HG03432 (cell line): ENCODE data around the gene GOLGA5.
"Not testable (repeated sequence)": the region's sequence is repeated elsewhere in the genome, so short reads cannot be mapped to it uniquely, and the experiment has no call there.

Experiments
- ATAC-seq: cut with Tn5 transposase; IDR thresholded peaks from one replicate; pipeline ENCODE4 v1.9.1; 2021; ENCODE audit warnings: mild to moderate bottlenecking, moderate library complexity; ENCODE audit not compliant: unreplicated experiment

The GOLGA5 gene

DNA sequence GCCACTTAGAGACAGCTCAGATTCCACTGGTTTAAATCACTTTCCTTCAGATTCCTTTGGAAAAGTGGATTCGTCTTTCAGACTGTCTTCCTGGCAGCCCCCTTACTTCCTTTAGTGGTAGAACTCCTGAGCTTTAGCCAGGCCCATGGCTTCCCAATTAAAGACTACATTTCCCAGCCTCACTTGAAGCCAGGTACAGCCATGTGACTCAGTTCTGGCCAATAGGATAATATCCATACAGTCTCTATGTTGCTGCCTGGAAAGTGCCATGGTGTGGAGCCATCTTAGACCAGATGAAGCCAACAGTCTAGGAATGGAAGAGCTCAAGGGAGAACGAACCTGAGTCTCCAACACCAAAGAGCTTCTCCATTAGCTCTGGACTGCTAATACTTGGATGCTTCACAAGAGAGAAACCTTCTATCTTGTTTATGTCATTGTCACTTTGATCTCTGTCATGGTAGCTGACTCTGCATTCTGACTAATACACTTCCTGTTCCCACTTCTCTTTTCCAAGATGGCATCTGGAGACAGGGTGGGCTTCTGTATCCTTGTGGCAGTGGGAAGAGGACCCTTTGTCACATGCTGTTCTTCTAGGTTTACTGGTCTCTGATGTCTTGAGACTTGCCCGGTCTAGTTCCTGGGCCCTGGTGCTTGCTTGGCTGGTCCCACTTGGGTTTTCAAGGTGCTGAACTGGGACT is 15.1 kb upstream of the GOLGA5 start:
- not testable (repeated sequence) for ATAC-seq

DNA sequence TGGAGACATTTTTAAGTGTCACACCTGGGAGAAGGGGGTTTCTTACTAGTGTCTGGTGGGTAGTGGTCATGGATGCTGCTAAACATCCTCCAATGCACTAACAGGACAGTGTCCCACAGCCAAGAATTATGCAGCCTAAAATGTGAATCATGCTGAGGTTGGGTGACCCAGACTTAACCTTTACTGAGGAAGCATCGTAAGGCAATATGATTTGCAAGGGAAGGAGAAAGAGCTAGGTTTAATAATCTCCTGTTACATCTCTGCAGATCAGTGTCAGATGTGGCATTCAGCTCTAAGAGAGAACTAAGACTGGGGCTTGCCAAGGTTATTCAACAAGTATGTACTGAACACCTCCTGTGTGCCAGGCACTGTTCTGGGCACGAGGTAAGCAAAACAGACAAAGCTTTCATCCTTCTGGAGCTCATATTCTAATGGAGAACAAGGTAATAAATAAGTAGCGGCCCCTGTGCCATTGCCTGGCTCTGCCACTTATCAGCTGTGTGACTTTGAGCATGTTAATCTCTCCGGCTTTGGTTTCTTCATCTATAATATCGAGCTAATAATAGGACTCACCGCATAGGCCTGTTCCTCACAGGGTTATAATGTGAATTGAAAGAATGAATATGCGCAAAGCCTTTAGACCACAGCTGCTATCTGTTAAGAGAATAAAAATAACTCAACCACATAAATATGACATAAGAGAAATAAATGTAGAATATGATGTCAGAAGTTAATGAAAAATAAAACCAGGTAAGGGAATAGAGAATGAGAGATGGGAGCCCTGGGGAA is 13.5 kb upstream of the GOLGA5 start:
- no peak for ATAC-seq

DNA sequence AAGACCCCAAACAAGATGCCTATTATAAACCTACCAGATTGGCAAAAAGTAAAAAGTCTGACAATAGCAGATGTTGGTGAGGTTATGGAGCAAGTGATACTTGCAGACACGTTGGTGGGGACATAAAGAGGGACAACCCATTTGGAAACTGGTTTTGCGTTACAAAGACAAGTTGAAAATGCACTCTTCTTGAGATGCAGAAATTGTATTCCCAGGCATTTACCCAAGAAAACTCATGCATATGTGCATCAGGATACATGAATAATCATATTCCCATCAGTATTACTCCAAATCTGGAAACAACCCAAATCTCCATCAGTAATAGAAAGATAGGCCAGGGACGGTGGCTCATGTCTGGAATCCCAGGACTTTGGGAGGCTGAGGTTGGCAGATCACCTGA is 12.8 kb upstream of the GOLGA5 start:
- no peak for ATAC-seq

DNA sequence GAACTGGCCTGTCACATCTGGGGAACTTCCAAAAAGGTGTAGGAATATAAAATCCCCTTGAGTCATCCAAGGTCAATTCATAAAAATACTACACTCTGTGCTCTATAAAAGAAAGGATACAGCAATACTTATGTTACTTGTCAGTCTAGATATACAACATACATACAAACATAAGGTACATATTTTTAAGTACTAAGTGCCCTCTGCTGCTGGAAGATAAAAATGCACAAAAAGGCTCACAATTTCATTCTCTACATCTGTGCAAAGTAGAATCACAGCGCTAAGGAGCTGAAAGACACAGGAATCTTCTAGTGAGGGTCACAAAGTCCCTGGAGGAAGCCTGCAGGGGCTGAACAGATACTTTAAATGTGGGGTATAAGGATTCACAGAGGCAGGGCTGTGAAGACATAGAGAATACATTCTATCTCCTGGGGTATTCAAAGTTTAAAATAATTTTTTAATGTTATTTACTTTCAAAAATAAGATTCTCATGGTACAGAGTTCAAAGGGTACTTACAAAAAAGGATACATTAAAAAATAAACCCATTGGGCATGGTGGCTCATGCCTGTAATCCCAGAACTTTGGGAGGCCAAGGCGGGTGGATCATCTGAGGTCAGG is 10.2 kb upstream of the GOLGA5 start:
- peak; percentile 64 for ATAC-seq

DNA sequence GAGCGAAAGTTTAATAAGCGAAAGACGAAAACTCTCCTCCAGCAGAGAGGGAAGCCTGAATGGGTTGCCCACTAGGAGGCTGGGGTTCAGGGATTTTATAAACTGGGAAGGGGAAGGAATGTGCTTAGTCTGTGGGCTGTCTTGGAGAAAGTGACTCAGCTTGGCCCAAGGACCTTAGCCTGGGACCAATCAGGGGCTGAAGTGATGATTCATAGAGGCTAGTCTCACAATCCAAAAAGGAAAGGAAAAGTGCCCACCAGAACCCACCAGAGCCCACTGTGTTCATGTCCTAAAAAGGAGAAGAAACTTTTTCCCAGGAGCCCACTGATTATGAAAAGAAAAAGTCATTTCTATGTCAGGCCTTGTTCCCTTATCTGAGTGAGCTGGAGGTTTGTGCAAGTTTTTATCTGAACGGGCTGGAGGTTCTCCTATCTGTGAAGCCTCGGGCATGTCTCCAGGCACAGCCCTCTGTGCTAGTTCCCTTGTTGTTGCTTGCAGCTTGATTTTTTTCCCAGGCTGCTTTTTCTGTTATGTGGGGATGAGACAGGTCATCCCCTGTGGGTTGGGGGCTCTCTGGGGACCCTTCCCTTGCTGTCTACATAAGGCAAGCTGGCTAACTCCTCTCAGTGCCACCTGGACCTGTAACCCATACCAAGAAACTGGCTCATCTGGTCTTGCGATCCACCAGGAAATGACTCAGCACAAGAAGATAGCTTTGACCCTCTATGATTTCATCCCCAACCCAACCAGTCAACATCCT is 8.3 kb upstream of the GOLGA5 start:
- no peak for ATAC-seq

DNA sequence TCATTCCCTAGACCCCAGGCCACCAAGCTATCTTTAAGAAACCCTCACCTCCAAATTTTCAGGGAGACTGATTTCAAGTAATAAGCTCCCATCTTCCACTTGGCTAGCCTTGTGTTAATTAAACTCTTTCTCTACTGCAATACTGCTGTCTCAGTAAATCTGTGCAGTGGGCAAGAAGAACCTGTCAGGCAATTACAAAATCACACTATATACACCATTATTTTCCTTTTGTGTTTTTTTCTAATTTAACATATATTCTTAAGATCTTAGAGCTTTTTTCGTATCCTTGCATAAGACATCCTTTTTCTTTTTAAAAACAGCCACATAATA is 7.7 kb upstream of the GOLGA5 start:
- no peak for ATAC-seq

DNA sequence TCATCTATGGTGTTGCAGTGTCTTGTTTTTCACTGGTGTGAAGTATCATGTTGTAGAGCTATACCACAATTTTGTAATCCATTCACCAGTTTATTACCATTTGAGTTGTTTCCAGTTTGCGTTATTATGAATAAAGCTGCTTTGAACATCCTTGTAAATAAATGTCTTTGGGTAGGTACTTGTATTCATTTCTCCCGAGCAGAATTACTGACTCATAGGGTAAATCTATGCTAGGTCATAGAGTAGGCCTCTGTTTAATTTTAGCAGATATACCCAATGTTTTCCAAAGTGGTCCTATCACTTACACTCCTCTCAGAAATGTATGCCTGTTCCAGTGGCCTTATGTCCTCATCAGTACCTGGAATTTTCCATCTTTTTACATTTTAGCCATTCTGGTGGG is 6.6 kb upstream of the GOLGA5 start:
- ATAC-seq = no peak

DNA sequence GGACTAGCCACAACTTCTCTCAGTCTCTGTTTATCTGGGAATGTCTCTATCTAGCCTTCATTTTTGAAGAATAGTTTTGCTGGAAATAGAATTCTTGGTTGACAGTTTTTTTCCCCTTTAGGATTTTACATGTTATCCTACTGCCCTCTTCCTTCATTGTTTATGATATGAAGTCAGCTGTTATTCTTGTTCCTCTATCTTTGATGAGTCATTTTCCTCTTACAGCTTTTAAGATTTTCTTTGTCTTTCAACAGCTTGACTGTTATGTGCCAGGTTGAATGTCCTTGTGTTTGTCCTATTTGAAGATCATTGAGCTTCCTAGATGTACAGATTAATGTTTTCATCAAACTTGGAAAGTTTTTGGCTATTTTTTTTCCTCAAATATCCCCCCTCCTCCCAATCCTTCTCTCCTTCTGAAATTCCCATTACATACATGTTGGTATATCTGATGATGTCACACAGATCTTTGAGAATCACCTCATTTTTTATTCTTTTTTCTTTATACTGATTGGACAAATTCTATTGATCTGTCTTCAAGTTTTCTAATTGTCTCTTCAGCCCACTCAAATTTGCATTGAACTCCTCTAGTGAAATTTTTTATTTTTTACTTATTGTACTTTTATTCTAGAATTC is 4.5 kb upstream of the GOLGA5 start:
- ATAC-seq = no peak

DNA sequence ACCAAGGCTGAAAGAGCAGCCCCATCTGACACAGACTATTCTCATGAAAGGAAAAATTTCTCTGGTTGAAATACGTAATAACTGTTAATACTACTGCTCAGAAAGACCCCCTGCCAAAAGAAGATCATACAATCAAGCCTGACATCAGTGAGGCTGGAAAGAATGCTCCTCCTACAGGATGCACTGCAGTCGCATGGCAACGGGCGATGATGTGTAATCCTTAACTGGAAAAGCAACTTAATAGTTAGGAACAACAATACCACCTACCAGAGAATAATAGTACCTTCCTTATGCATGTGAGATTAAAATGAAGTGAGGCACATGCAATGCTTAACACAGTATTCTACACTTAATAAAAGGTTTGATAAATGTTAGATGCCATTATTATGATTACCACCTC is 1.2 kb upstream of the GOLGA5 start:
- ATAC-seq = no peak

DNA sequence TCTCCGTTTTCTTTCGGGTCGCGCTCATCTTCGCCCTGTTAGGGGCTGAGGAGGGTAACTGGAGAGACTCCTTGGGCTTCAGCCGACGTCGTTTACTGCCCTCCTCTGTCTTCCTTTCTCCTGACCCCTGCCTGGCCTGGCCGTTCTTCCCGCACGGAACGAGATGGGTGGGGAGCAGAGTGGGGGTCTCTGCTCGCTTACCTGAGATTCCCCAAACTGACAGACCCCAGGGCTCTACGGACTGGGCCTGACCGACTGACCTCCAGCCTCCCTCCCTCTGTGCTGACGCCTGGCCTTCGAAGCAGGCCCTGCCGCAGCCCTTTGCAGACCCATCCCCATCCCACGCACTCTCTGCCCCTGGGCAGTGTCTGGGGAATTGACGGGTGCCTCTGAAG is 439 bp downstream of the GOLGA5 start:
- peak; percentile 16 for ATAC-seq

DNA sequence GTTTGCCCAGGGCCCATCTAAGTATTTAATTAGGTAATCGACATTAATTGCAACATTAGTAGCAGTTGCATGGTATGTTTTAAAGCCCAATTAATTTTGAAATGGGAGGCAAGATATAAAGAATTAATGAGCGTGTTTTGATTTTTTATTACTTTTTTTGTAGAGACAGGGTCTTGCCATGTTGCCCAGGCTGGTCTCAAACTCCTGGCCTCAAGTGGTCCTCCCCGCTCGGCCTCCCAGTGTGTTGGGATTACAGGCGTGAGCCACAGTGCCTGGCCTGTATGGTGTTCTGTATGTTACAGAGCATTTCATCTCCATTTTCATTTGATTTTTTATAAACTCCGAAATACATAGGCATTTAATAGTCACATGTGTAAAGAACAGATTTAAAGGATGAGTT is 856 bp downstream of the GOLGA5 start:
- no peak for ATAC-seq

DNA sequence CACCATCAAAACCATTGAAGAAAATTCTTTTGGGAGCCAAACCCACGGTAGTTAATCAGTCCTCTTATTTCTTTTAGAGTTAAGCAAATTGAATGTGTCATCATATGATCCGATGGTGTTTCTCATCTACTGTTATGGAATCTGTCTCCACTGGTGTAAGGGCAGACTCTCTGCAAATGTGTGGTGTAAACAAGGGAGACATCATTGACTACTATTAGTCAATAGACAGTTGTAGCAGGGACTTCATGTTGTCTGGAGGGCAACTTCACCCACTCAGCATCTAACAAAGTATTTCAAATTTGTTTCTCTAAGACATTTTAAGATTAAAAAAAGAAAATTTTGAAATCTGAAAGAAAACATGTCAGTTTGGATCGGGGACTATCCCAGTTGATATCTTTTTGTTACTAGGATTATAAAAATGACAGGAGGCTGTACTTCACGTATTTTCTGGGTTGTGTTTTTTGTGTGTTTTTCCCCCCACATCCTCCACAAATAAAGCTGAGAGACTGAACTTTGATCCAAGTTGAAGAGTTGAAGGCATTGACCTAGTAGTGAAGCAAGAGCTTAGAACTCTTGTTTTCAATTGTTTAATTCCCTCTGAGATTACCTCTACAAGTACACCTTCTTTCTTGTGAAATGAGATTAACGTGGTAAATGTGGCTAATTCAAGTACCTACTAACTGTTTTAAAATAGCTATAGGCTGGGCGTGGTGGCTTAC is 4.0 kb downstream of the GOLGA5 start:
- no peak for ATAC-seq

DNA sequence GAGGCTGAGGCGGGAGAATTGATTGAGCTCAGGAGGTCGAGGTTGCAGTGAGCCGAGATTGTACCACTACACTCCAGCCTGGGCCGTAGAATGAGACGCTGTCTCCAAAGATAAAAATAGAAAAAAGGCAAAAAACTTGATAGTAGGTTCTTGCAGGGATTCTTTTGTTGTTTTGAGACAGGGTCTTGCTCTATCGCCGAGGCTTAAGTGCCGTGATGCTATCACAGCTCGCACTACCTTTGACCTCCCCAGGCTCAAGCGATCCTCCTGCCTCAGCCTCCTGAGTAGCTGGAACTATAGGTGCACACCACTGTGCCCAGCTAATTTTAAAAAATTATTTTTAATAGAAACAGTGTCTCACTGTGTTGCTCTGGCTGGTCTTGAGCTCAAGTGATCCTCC is 4.7 kb downstream of the GOLGA5 start:
- no peak for ATAC-seq

DNA sequence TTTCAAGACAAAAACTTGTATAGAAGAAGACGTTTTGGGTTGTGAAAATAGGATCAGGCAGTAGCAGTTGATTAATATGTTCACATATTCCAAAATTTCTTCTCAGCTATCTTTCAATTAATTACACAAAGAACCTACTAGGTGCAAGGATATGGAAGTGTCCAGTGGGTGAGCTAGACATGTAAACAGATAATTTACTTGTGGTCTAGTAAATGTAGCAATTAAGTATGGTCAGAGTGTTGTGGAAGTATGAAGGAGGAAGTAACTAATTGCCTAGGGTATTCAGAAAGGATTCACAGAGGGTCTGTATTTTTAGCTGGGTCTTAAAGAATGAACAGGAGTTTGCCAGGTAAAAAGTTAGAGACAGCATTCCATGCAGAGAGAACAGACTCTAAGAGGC is 5.9 kb downstream of the GOLGA5 start:
- ATAC-seq = no peak

DNA sequence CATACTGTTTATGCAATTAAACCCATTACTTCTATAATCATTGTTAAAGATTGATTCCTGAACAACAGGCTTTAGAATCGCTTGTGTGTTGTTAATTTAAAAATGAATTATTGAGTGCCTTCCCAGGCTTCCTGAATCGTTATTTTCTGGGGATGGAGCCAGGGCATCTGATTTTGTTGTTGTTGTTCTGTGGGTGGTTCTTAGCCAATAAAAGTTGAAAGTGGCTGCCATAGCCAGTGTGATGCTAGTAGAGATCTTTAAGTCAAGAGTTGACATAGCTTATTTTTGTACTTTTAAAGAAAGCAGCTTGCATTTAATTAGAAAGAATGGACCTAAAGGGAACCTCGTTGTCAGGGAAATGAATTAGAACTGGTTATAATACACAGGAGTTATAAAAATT is 6.4 kb downstream of the GOLGA5 start:
- no peak for ATAC-seq

DNA sequence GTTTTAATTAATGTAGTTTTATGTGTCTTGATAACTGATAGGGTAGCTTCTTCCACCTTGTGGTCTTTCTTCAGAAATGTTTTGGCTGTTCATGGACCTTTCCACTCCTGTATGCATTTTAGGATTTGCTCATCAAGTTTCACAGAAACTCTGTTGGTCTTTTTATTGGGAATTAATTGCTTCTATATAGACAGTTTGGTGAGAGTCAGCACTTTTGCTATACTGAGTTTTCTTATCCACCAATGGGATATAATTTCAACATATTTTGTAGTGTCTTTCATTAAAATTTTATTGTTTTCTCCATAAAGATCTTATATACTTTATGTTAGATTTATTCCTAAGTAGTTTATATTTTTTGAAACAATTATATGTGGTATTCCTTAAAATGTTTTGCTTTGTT is 7.8 kb downstream of the GOLGA5 start:
- no peak for ATAC-seq

DNA sequence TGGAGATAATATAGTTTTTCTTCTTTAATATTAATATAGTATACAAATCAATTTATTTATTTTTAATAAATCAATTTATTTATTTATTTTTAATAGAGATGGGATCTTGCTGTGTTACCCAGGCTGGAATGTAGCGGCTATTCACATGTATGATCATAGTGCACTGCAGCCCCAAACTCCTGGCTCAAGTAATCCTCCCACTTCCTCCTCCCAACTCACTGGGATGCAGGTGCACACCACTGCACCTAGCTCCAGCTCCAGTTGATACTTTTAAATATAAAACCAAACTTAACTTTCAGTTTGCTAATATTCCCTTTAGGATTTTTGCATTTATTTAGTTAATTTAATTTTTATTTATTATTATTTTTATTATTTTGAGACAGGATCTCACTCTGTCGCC is 8.6 kb downstream of the GOLGA5 start:
- ATAC-seq = no peak

DNA sequence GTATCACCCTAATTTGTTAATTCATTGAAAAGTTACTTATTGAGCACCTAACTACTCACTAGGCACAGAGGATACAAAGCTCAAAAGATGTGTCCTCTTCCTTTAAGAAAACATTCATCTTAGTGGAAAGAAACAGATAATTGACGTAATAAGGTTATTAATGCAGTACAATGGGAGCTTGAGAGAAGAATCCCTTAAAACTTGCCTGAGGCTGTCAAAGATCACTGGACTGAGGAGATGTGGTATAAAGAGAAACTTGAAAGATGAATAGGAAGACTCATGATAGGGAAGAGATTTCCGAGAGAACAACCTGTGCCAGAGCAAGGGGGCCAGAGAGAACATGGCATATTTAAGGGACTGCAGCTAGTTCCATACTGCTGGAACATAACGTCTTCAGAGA is 19.1 kb downstream of the GOLGA5 start:
- no peak for ATAC-seq

DNA sequence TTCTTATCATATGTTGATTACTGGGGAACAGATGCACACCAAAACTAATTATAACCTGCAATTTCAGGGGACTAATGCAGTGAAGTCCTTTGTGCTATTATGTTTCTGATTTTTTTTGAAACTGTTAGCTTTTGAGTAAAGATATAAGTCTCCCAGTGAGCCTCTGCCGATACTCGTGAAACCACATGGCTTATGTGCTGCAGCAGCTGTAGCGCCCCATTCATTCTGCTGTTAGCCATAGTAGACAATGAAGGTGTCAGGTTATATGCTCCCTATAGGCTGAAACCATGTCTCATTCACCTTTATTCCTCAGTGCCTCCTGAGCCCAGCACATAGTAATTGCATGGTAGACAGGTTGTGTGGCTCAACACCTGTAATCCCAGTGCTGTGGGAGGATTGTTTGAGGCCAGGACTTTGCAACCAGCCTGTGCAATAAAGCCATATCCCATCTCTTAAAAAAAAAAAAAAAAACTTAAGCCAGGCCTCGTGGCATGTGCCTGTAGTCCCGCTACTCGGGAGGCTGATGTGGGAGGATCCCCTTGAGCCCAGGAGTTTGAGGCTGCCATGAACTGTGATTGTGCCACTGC is 25.0 kb downstream of the GOLGA5 start:
- ATAC-seq = no peak
